HG03521 (cell line): ENCODE data around the gene MBOAT2.
"Not testable (repeated sequence)": the region's sequence is repeated elsewhere in the genome, so short reads cannot be mapped to it uniquely, and the experiment has no call there.

Source experiments
- ATAC-seq: cut with Tn5 transposase; IDR thresholded peaks from one replicate; pipeline ENCODE4 v1.9.1; 2021; ENCODE audit warnings: mild to moderate bottlenecking, moderate library complexity; ENCODE audit not compliant: unreplicated experiment

MBOAT2 gene

GRCh38 chr2:8907764-8908288, 95.7 kb downstream of the MBOAT2 start:
- ATAC-seq = no peak

- ATAC-seq = not testable (repeated sequence)
Observed at GRCh38 chr2:8903924-8904323, 99.6 kb downstream of the MBOAT2 start.

DNA sequence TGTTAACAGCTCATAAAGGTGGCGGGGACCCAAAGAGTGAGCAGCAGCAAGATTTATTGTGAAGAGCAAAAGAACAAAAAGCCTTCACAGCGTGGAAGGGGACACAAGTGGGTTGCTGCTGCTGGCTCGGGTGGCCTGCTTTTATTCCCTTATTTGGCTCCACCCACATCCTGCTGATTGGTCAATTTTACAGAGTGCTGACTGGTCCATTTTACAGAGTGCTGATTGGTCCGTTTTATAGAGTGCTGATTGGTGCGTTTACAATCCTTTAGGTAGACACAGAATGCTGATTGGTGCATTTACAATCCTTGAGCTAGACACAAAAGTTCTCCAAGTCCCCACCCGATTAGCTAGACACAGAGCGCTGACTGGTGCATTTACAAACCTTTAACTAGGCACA, 100.7 kb downstream of the MBOAT2 start:
- ATAC-seq = not testable (repeated sequence)

DNA sequence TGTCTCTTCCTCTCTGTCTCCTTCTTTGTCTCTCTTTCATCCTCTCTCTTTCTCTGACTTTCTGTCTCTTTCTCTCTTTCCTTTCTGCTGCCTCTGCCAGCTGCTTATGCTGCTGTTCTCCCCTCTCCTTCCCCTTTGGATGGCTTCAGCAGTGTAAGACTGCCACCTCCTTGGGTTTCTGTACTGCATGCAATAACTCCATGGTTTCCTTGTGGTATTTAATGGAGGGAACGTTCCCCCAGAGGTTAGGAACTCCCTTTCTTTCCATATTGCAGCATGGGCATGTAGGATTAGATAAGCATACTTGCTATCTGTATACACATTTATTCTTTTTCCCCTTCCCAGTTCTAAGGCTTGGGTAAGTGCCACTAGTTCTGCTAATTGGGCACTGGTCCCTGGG, 106.3 kb downstream of the MBOAT2 start:
- not testable (repeated sequence) for ATAC-seq

DNA sequence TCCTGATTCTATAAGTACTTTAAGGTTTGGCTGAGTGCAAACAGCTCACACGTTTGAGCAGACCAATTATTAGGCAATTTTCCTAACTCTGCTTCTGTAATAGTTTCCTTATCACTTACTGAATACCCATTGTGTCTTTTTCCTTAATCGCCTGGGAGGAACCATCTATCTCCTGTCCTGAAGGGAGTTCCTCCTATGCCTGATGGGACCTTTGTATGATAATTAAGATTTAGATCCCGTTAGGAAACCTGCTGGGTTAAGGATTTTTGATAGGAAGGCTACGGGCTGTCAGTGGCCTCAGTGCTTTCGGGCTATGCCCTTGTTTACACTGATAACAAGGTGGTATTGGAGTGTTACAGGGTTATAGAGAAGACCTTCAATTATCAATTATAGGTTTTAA, 106.8 kb downstream of the MBOAT2 start:
- ATAC-seq = not testable (repeated sequence)

- ATAC-seq = not testable (repeated sequence)
Observed at GRCh38 chr2:8895087-8895912, 108.2 kb downstream of the MBOAT2 start.

GRCh38 chr2:8893978-8894820, 109.3 kb downstream of the MBOAT2 start:
- no peak for ATAC-seq

GRCh38 chr2:8893474-8893873, 110.0 kb downstream of the MBOAT2 start:
- ATAC-seq = no peak

GRCh38 chr2:8892111-8892510, 111.4 kb downstream of the MBOAT2 start:
- no peak for ATAC-seq

- no peak for ATAC-seq
Observed at GRCh38 chr2:8889978-8890377, 113.5 kb downstream of the MBOAT2 start.

DNA sequence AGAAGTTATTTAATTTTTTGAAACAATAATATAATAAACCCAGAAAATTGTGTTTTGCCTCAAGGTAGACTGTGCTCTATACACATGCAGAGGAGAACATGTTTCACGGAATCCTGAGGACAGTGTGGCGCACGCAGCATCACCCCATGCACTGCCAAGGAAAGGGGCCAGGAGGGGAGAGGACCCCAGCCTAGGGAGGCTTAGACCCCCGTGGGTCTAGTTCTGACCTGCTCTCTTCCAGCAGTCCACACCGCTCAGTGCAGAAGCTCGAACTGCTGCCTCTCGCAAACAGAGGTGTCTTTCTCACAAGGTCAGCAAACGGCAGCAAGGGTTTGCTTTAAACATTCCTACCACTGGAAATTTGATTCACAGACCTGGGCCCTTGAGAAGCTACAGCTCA, 114.5 kb downstream of the MBOAT2 start:
- ATAC-seq = no peak

DNA sequence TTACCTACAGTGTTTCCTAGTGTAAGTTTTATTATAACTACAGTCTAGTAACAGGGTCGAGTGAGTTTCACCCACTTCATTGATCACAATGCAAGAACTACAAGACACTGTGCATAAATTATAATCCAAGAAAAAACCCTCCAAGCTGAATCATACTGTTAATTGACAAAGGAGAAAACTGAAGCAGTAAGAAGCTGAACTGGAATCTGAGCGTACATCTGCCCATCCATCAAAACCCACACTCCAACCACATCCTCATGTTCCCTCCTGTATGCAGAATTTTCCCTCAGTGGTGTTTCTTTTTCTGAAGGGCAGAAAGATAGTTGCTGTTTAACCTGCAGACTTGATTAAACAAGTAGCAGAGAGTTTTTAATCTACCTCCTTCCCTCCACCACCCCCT, 116.6 kb downstream of the MBOAT2 start:
- ATAC-seq = no peak

- no peak for ATAC-seq
Observed at GRCh38 chr2:8886202-8886518, 117.3 kb downstream of the MBOAT2 start.

DNA sequence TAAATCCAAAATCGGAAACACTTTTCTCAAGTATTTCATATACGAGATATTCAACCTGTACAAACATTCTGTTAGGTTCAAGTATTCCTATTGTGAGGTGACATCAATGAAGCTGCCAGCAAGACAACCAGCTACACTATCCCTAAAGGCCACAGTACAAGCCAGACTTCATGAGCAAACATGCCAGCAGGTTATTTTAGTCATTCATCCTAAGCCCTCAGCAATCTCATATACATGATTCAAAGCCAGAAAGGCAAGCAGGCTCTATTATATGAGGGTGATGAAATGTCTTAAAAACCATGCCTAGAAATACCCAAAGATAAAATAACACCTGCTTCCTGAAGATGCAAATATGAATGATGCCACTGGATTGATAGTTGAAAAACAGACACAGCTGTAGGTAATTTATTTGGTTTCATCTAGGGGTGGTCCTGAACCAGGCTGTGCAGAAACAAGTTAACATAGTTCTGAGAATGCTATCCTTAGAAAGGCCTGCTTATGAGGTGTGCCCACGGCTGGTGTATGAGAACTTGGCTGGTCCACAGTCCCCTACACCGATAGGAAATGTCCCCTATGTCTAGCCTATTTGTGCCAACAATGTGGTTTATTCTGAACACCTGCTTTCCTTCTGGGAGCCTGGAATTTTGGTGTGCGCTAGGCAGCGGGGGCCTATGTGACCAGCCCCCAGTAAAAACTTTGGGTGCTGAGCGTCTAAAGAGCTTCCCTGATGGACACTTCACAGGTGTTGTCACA, 117.9 kb downstream of the MBOAT2 start:
- no peak for ATAC-seq

DNA sequence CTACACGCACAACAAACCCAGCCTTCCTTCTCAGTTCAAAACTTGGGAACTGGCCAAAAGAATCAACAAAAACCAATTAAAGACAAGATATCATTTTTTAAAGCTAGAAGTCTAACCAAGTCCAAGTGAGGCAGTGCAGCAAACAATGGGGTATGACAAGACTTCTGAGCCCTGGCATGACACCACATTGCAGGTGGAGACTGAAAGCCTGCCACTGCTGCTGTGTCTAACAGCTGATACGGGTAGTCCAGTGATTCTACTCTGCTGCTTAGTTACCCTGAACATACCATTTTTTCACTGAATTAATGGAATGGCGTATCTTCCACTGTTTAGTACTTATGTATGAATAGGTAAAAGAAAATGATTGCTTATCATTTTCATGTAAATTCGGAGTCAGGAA, 118.7 kb downstream of the MBOAT2 start:
- no peak for ATAC-seq

DNA sequence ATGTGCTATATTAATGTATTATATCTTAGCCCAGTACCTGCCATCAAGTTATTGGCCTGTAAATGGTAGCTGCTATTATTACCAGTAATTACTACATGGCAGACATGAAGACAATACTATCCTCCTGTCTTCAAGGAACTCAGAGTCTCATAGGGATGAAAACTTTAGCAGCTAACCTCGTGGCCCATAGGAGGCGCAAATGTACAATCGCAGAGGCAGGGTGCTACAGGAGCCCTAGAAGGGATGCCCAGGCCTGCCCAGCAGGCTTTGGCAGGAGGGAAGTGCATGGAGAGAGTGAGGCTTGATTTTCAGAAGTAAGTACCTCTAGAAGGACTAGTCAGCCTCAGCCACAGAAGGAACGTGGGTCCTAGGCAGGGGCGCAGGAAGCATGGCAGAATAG, 121.4 kb downstream of the MBOAT2 start:
- ATAC-seq = no peak

GRCh38 chr2:8877894-8878293, 125.6 kb downstream of the MBOAT2 start:
- no peak for ATAC-seq

GRCh38 chr2:8877332-8877731, 126.2 kb downstream of the MBOAT2 start:
- no peak for ATAC-seq

DNA sequence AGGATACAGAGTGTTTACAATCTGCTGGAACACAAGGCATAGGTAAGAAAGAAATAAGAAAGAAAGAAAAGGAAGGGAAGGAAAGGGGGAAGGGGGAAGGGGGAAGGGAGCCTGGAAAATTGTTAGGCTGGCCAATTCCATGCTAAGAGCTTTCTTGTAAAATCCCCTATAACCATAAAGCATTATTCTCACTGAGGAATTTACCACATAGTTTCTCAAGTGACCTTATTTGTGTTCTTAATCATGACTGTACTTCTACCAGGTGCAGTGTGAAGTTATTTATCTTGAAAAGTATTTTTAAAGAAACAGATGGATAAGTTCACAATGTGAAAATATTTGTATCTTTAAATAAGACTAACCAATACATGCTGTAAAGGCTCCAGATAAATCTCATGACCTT, 126.9 kb downstream of the MBOAT2 start:
- no peak for ATAC-seq

DNA sequence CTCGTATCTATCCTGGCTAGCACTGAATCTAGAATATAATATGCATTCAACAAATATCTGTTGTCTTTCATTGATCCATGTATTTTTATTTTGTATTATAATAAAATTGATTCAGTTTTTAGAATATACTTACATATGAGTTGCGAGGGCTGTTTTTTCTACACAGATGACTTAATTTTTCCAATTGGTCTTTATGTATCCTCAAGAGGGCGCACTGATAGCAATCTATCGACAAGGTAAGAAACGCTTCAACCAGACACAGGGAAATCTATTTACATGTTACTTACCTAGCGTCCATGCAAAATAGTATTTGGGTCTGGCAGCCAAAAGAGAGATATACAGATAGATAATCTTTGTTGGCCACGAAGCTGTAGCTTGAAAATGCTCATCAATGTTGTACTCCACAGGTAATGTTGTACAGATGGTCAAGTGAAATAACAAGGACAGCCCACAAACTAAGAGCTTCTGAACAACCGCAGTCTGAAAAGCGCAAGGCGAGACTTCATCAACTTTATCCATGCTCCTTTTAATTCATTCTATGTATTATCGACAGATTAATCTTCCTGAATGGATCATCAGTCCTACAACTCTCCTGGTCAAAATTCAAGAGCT, 130.6 kb downstream of the MBOAT2 start:
- no peak for ATAC-seq

DNA sequence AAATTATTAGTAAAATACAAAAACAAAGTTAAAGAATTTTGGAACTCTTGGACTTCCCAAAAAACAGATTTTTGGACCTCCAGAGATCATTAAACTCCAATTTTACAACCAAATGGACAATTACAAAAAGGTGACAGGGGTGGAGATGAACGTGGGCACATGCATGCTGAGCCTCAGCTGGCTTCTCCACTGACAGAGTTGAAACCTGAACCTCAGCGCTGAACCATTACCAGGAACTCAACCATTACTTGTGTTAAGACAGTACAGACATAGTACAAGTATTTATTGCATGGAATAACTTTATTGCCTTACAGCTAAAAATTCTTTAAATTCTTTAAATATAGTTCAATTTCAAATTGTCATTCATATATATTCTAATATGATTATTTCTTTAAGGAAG, 133.0 kb downstream of the MBOAT2 start:
- no peak for ATAC-seq
